Vagina (tissue), 2 donors: ENCODE measurements around the gene DCTN2. TPM values are rescaled to one million over a fixed set of nuclear protein-coding genes. Genes with fewer than 3 reads are reported as not detected.

Source experiments
- DNase-seq, 2 donors: peaks; one replicate each; pipeline ENCODE4 v3.0.0-alpha.2; 2017; ENCODE audit errors: extremely low spot score in 2 of 2
- H3K27ac ChIP-seq: fragments of 200-600 bp; sonication (generic); one replicate; pipeline ENCODE4 v1.5.1; 2019
- H3K27me3 ChIP-seq: fragments of 200-600 bp; sonication (generic); one replicate; pipeline ENCODE4 v1.5.1; 2019
- H3K36me3 ChIP-seq, 2 donors: fragments of 200-600 bp; sonication (generic); one replicate each; pipeline ENCODE4 v1.5.1; 2017 to 2019
- H3K4me1 ChIP-seq: fragments of 200-600 bp; sonication (generic); one replicate; pipeline ENCODE4 v1.5.1; 2019
- H3K4me3 ChIP-seq, 2 donors: fragments of 200-600 bp; sonication (generic); 1 replicate in 1 of 2; 2 replicates in 1 of 2; pipeline ENCODE4 v1.5.1; 2016 to 2019
- H3K9me3 ChIP-seq: fragments of 200-600 bp; sonication (generic); one replicate; pipeline ENCODE4 v1.5.1; 2019
- POLR2A ChIP-seq, 2 donors: fragments of 450-650 bp; IDR thresholded peaks; one replicate each; pipeline ENCODE4 v1.6.1; 2017; ENCODE audit warnings: antibody characterized with exemption in 2 of 2, mild to moderate bottlenecking in 2 of 2, moderate library complexity in 2 of 2
- POLR2AphosphoS5 ChIP-seq, 2 donors: sonication (generic); formaldehyde crosslinking; IDR thresholded peaks; one replicate each; pipeline ENCODE4 v1.9.0; 2017; ENCODE audit warnings: antibody characterized with exemption in 2 of 2, mild to moderate bottlenecking in 2 of 2, low read depth in 1 of 2; ENCODE audit not compliant: insufficient read depth in 1 of 2
- intact Hi-C: fragments of 100-400 bp; cut with DNase I; formaldehyde crosslinking; loops from one replicate; pipeline ENCODE4 v1.15.1; 2023
- total RNA-seq: library from RNA; depleted of rRNA; stranded (reverse); fragments of >200 nt; gene quantifications from one replicate; pipeline ENCODE4 v1.2.3, GENCODE V29; 2016
- TF ChIP-seq, protein P1 (sequence below), 3 experiments: fragments of 450-650 bp in 2 of 3; fragments of 200-600 bp in 1 of 3; sonication (generic) in 1 of 3; IDR thresholded peaks; one replicate each; pipeline ENCODE4 v1.5.1; 2017 to 2019; ENCODE audit warnings: antibody characterized with exemption in 3 of 3, mild to moderate bottlenecking in 2 of 3, moderate library complexity in 2 of 3

The DCTN2 gene
- total RNA-seq: 131 TPM

GRCh38 chr12:57546438-57547287 is at the start of gene DCTN2:
Gene DCTN2 (minus strand): TSS chr12:57547192. CDS start chr12:57547063, 129 bp downstream.
- intact Hi-C loops: no loop called here
- peak in 1 of 2 donors; percentile 96 for DNase-seq
- TF ChIP-seq POLR2A (IDR thresholded peaks at IDR 0.05): peak in 1 of 2 donors; percentile 29
- TF ChIP-seq, protein P1, sequence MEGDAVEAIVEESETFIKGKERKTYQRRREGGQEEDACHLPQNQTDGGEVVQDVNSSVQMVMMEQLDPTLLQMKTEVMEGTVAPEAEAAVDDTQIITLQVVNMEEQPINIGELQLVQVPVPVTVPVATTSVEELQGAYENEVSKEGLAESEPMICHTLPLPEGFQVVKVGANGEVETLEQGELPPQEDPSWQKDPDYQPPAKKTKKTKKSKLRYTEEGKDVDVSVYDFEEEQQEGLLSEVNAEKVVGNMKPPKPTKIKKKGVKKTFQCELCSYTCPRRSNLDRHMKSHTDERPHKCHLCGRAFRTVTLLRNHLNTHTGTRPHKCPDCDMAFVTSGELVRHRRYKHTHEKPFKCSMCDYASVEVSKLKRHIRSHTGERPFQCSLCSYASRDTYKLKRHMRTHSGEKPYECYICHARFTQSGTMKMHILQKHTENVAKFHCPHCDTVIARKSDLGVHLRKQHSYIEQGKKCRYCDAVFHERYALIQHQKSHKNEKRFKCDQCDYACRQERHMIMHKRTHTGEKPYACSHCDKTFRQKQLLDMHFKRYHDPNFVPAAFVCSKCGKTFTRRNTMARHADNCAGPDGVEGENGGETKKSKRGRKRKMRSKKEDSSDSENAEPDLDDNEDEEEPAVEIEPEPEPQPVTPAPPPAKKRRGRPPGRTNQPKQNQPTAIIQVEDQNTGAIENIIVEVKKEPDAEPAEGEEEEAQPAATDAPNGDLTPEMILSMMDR (IDR thresholded peaks at IDR 0.05): no peak
- peak; percentile 84 to 92 for TF ChIP-seq POLR2AphosphoS5 (IDR thresholded peaks at IDR 0.05; ENCODE audit: insufficient read depth in 1 of 2, low read depth in 1 of 2)

DNA sequence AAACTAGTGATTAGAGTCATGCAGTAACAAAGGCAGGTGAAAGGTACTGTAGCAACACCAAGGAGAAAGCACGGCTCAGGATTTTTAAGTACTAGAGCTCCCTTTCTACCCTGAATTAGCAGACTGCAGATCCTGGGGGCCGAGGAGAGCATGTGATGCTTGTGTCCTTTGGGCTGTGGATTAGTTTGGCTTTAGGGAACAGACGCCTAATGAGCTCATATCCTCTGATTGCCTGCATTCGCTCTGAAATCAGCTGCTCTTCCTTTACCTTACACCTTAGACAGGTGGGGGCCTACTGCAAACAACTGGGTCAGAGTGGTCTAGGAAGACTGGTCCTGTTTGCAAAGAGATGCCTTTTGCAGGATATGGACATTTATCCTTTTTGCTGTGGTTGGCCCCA is 46.2 kb upstream of the DCTN2 start:
- peaks cover 27% of the 10 kb centered on the region for H3K4me1 ChIP-seq
- H3K36me3 ChIP-seq: peaks cover 0 to 11% of the 10 kb centered on the region in 2 donors
- no peaks in the 10 kb centered on the region for H3K9me3 ChIP-seq
- no peak for TF ChIP-seq POLR2AphosphoS5 (IDR thresholded peaks at IDR 0.05; ENCODE audit: insufficient read depth in 1 of 2, low read depth in 1 of 2)
- TF ChIP-seq POLR2A (IDR thresholded peaks at IDR 0.05): no peak
- TF ChIP-seq, protein P1 (IDR thresholded peaks at IDR 0.05): no peak
- H3K27me3 ChIP-seq: no peaks in the 10 kb centered on the region
- no peak for DNase-seq
- no peak overlapping the region for H3K4me3 ChIP-seq
- H3K27ac ChIP-seq: no peak overlapping the region
- intact Hi-C loops: no loop called here

More at GRCh38 chr12:57546438-57547287, at the start of gene DCTN2:
- Histone ChIP-seq H3K9me3 (no peaks in the 10 kb centered on the region), H3K36me3 (peaks cover 0 to 5% of the 10 kb centered on the region in 2 donors), H3K4me1 (peaks cover 41% of the 10 kb centered on the region), H3K27ac (peak within 1 kb of the TSS; percentile 94), H3K27me3 (no peaks in the 10 kb centered on the region), H3K4me3 (peak within 1 kb of the TSS; percentile 90 to 91)

- TF ChIP-seq, protein P1 (IDR thresholded peaks at IDR 0.05): no peak
- TF ChIP-seq POLR2AphosphoS5 (IDR thresholded peaks at IDR 0.05; ENCODE audit: insufficient read depth in 1 of 2, low read depth in 1 of 2) (no peak), POLR2A (IDR thresholded peaks at IDR 0.05) (no peak)
- Histone ChIP-seq H3K27me3 (no peaks in the 10 kb centered on the region), H3K4me1 (peaks cover 27% of the 10 kb centered on the region), H3K36me3 (peaks cover 0 to 7% of the 10 kb centered on the region in 2 donors), H3K27ac (no peak overlapping the region), H3K4me3 (no peak overlapping the region), H3K9me3 (no peaks in the 10 kb centered on the region)
- intact Hi-C loops: no loop called here
- DNase-seq: no peak
Observed at GRCh38 chr12:57592551-57593165, 45.7 kb upstream of the DCTN2 start.

GRCh38 chr12:57591782-57592325 is 44.9 kb upstream of the DCTN2 start:
- H3K27ac ChIP-seq: peak overlapping the region; percentile 78
- DNase-seq: no peak
- H3K27me3 ChIP-seq: no peaks in the 10 kb centered on the region
- peak overlapping the region; percentile 84 to 95 for H3K4me3 ChIP-seq
- TF ChIP-seq POLR2AphosphoS5 (IDR thresholded peaks at IDR 0.05; ENCODE audit: insufficient read depth in 1 of 2, low read depth in 1 of 2): no peak
- TF ChIP-seq POLR2A (IDR thresholded peaks at IDR 0.05): no peak
- TF ChIP-seq, protein P1 (IDR thresholded peaks at IDR 0.05): no peak
- H3K36me3 ChIP-seq: peaks cover 0 to 7% of the 10 kb centered on the region in 2 donors
- no peaks in the 10 kb centered on the region for H3K9me3 ChIP-seq
- H3K4me1 ChIP-seq: peaks cover 27% of the 10 kb centered on the region
- intact Hi-C loops: no loop called here
